Lower lobe of right lung (tissue), 2 donors: Measurements from ENCODE around the gene ANO2. TPM values are rescaled to one million over a fixed set of nuclear protein-coding genes. Genes with fewer than 3 reads are reported as not detected.
A peak's percentile ranks its signal among the peaks of the same experiment; 100 is the strongest.

ENCODE experiments used
- ATAC-seq, 2 donors: fragments of 200-7000 bp; cut with Tn5 transposase; one replicate each; pipeline ENCODE4 v1.9.1; 2020 to 2022; ENCODE audit warnings: mild to moderate bottlenecking in 2 of 2, moderate library complexity in 2 of 2
- DNase-seq: peaks from one replicate; pipeline ENCODE4 v3.0.0-alpha.2; 2020
- H3K27ac ChIP-seq: fragments of 200-600 bp; one replicate; pipeline ENCODE4 v1.8.0; 2022
- H3K27me3 ChIP-seq: fragments of 200-600 bp; one replicate; pipeline ENCODE4 v1.8.0; 2022; ENCODE audit warnings: low read depth
- H3K36me3 ChIP-seq: fragments of 200-600 bp; one replicate; pipeline ENCODE4 v1.8.0; 2022; ENCODE audit warnings: mild to moderate bottlenecking
- H3K4me1 ChIP-seq: fragments of 200-600 bp; one replicate; pipeline ENCODE4 v1.8.0; 2022
- H3K4me3 ChIP-seq: fragments of 200-600 bp; one replicate; pipeline ENCODE4 v1.8.0; 2022; ENCODE audit warnings: mild to moderate bottlenecking
- H3K9me3 ChIP-seq: fragments of 200-600 bp; one replicate; pipeline ENCODE4 v1.8.0; 2022
- intact Hi-C: fragments of 100-400 bp; cut with DNase I; formaldehyde crosslinking; loops from one replicate; pipeline ENCODE4 v1.11.0; 2022
- total RNA-seq: library from RNA; stranded (reverse); fragmentation: NEBNext Ultra II Directional; extraction: Animal tissue kit (Norgen Biotek cat#: 25700); gene quantifications from one replicate; pipeline ENCODE4 v1.2.1, GENCODE V29; 2021
- TF ChIP-seq, protein P1 (sequence below): fragments of 200-600 bp; IDR thresholded peaks from one replicate; pipeline ENCODE4 v1.8.0; 2022; ENCODE audit warnings: antibody characterized with exemption, mild to moderate bottlenecking
- donor health status: DM: no; HTN: yes; CAD: no; lungs with severe emphysema.

ANO2 gene
- total RNA-seq, 1 donor from 2014 or later: 22.2 TPM

DNA sequence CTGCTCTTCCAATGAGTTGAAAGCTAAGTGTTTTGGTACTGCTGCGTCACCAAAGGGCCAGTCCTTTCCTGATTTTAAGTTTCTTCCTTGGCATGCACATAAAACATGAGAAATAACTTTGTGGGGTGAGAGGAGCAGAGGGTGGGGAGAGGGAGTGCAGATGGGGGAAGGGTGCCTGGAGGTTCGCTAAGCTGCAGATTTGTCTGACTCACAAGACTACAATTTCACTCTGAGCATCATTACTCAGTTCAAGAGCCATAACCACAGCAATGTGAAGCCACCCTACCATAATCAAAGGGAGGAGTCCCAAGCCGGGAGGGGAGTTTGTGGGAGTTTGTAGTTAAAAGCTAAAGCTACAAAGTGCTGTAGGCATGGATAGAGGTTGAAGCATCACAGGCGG is 136.1 kb downstream of the ANO2 start:
- Histone ChIP-seq H3K4me3 (no peak overlapping the region), H3K4me1 (no peaks in the 10 kb centered on the region), H3K27ac (no peak overlapping the region), H3K9me3 (no peaks in the 10 kb centered on the region), H3K36me3 (peaks cover 3% of the 10 kb centered on the region), H3K27me3 (no peaks in the 10 kb centered on the region)
- intact Hi-C loops: no loop called here
- DNase-seq (no peak), ATAC-seq (no peak)
- TF ChIP-seq, protein P1, sequence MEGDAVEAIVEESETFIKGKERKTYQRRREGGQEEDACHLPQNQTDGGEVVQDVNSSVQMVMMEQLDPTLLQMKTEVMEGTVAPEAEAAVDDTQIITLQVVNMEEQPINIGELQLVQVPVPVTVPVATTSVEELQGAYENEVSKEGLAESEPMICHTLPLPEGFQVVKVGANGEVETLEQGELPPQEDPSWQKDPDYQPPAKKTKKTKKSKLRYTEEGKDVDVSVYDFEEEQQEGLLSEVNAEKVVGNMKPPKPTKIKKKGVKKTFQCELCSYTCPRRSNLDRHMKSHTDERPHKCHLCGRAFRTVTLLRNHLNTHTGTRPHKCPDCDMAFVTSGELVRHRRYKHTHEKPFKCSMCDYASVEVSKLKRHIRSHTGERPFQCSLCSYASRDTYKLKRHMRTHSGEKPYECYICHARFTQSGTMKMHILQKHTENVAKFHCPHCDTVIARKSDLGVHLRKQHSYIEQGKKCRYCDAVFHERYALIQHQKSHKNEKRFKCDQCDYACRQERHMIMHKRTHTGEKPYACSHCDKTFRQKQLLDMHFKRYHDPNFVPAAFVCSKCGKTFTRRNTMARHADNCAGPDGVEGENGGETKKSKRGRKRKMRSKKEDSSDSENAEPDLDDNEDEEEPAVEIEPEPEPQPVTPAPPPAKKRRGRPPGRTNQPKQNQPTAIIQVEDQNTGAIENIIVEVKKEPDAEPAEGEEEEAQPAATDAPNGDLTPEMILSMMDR: no peak

DNA sequence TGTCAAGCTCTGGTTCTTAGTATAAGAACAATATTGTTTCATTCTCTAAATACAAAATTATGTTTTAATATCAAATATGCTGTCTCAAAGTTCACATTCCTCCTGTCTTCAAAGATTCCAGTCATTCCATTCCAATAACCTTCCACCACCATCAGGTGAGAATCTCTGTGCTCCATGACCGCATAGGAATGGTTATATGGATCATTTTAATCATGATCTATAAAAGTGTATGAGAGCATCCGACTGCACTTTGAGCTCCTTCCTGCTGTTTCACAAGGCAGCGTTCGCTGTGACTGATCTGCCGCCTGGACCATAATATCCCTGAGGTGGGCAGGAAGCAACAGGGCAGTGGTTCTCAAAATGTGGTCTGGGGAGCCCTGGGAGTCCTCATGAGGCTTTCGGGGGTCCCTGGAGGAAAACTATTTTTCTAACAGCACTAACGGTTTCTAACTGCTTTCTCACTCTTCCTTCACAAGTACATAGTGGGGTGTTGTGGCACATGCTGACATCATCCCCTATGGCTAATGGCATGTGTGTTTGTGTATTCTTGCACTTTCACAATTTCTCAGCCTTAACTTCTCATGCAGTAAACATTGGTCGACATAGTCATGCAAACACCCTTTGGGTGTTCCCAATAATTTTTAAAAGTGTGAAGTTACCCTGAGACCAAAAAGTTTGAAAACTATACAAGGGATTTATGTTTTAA is 137.4 kb downstream of the ANO2 start:
- TF ChIP-seq, protein P1: no peak
- Histone ChIP-seq H3K27ac (no peak overlapping the region), H3K4me3 (no peak overlapping the region), H3K27me3 (no peaks in the 10 kb centered on the region), H3K9me3 (no peaks in the 10 kb centered on the region), H3K4me1 (no peaks in the 10 kb centered on the region), H3K36me3 (peaks cover 3% of the 10 kb centered on the region)
- intact Hi-C loops: no loop called here
- DNase-seq: no peak
- no peak for ATAC-seq

DNA sequence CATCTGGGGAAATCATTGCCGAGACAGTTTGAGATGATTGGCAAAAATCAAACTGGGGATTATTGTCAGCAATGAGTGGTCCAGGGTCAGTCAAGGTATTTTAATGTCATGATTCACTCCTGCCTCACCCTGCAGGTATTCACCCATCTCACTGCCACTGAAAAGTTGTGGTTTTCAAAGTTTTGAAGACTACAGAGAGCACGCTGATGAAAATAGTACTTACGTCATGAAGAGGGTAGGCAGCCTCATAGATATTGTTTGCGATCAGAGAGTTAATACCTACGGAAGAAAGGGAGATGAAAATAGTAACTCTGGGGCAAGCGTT is 138.0 kb downstream of the ANO2 start:
- intact Hi-C loops: no loop called here
- Histone ChIP-seq H3K9me3 (no peaks in the 10 kb centered on the region), H3K27me3 (no peaks in the 10 kb centered on the region), H3K4me1 (no peaks in the 10 kb centered on the region), H3K4me3 (no peak overlapping the region), H3K27ac (no peak overlapping the region), H3K36me3 (peaks cover 3% of the 10 kb centered on the region)
- TF ChIP-seq, protein P1: no peak
- no peak for DNase-seq
- no peak for ATAC-seq

DNA sequence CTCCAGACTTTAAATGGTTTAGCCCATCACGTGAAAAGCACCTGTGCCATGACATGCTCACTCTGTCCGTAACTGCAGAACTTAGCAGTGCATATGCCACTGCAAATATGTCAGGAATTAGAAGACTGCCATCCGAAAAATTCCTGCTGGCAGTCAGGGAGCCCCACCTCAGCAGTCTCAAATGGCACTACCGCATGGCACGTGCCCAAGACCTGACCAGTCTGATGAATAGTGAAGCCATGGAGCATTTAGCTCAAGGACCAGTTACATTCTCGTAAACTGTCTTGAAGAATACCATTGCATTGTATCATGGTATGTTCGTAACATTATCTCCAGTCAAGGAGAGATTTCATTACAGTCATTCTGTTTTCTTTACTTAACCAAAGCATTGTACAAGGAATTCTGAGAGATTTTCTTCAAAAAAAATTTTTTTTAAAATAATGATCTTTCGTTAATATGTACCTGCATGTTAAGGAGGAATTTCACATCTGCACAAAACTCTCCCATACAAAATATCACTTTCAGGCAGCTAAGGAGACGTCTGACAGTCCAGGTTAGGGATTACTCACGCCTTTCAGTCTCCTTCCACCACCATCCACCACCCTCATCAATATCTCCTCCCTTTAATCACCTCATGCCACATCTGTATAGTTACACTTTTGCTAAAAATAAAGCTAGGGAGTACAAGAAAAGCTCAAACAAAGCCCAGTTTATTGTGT is 138.5 kb downstream of the ANO2 start:
- H3K27me3 ChIP-seq: no peaks in the 10 kb centered on the region
- intact Hi-C loops: no loop called here
- H3K4me3 ChIP-seq: no peak overlapping the region
- H3K36me3 ChIP-seq: peaks cover 3% of the 10 kb centered on the region
- no peaks in the 10 kb centered on the region for H3K9me3 ChIP-seq
- TF ChIP-seq, protein P1: no peak
- DNase-seq (peak; percentile 52), ATAC-seq (peak; percentile 40 to 48)
- no peaks in the 10 kb centered on the region for H3K4me1 ChIP-seq
- no peak overlapping the region for H3K27ac ChIP-seq

DNA sequence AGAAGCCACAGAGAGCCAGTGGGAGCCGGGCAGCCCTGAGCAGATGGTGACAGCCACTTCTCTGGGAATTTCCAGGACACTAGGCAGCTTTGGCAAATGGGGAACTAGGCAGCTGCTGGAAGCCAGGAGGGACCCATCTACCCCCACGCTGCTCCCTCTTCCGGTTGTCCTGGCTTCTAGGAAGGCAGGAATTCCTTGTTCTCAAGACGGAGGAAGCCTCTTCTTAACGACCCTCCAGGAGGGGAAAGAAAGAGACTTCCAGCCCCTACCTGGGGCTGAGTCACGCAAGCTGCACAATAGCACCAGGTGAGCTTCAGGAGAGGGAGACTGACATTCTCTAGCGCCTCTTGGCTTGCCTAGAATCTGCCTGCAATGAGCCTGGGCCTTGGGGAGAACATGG is 141.5 kb downstream of the ANO2 start:
- no peak for ATAC-seq

More for the DNA sequence above, 141.5 kb downstream of the ANO2 start:
- no peaks in the 10 kb centered on the region for H3K9me3 ChIP-seq
- no peak overlapping the region for H3K4me3 ChIP-seq
- TF ChIP-seq, protein P1: no peak
- no peaks in the 10 kb centered on the region for H3K4me1 ChIP-seq
- H3K36me3 ChIP-seq: peaks cover 6% of the 10 kb centered on the region
- no peak overlapping the region for H3K27ac ChIP-seq
- H3K27me3 ChIP-seq: no peaks in the 10 kb centered on the region
- intact Hi-C loops: no loop called here
- no peak for DNase-seq
